Left renal pelvis (tissue), 4 donors: Measurements from ENCODE around the gene NTNG1. TPM values are rescaled to one million over a fixed set of nuclear protein-coding genes. Genes with fewer than 3 reads are reported as not detected.

Experiments used
- DNase-seq, 4 donors: peaks; one replicate each; pipeline ENCODE4 v3.0.0-alpha.2; 2013; ENCODE audit warnings: low read depth in 4 of 4, low spot score in 3 of 4
- polyA plus RNA-seq, 4 donors: library from polyadenylated mRNA; unstranded; fragments of 120-200 nt; gene quantifications; one replicate each; pipeline ENCODE4 v1.2.1, GENCODE V29; 2013; ENCODE audit not compliant: insufficient read length in 4 of 4

The NTNG1 gene
- polyA plus RNA-seq, 4 donors, result 13.1 to 33.6 (median 27.5) TPM

DNA sequence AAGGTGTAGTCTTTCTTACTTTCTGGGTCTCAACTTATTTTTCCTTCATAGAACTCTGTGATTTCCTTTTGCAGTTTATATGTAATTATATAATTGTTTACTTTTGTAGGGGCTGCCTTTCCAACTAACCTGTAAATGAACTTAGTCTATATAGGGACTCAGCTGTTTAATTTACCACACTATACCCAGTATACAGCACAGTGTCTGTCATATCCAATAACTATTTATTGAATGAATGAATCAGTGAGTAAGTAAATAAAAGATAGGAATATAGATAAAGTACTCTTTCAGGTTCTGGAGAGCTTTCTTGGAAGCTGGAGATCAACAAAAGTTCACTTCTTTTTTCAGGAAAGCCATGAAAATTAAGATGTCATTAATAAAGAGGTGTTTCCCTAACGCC, 174.8 kb downstream of the NTNG1 start:
- DNase-seq, result no peak

DNA sequence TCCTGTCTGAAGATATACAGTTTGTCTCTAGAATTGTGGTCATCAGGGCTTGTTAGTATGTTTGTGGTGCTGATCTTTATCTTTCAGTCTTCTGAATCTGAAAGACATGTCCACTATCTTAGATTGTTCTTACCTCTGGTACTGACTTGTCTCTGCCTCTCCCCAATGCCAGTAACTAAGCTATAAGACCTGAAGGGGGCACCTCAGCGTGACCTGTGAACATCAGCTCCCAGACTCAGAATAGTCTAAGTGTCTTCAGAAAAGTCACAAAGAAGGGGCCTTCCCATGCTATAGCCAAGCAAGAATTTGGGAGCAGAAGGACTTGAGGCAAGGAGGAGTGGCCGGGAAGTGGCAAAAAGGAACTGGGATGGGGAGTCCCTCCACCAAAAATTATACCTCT, 178.1 kb downstream of the NTNG1 start:
- no peak for DNase-seq

GRCh38 chr1:107323784-107324183, 182.9 kb downstream of the NTNG1 start:
- DNase-seq, result no peak

GRCh38 chr1:107326824-107327445, 186.1 kb downstream of the NTNG1 start:
- no peak for DNase-seq

- DNase-seq, result no peak
Measured at GRCh38 chr1:107327446-107327845, 186.6 kb downstream of the NTNG1 start.

DNA sequence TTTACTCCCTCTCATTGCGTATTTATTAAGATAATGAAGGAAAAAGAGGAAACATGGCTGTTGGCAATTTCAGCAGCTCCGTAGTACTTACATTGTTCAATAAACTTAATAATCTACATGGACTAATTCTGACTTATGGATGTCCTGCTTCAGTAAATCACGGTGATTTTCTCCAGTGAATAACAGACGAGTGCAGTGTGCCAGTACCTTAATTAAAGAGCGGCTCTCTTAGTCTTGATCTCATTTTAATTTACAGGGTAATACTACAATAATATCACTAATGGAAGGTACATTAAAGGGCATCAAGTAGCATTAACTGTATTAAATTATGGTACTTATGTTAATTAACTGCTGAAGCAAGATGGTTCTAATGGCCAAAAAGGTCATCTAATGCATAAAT, 187.2 kb downstream of the NTNG1 start:
- no peak for DNase-seq

DNA sequence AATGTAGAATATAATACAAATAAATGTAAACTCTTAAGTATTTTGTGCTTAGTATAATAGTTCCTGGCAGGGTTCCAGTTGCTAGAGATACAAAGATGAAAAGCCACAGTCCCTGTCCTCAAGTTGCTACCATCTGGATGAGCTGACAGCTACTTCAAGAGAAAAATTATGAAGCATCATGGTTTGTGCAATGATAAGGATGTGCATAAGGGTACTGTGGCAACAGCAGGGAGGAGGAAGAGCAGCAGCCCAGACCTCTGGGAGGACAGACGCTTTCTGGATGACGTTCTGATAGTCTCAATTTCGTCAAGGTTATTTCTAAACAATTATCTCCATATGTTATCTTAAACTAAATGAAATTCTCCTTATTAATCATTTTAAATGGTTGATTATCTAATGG, 198.9 kb downstream of the NTNG1 start:
- no peak for DNase-seq

GRCh38 chr1:107342316-107342715, 201.5 kb downstream of the NTNG1 start:
- no peak for DNase-seq

DNA sequence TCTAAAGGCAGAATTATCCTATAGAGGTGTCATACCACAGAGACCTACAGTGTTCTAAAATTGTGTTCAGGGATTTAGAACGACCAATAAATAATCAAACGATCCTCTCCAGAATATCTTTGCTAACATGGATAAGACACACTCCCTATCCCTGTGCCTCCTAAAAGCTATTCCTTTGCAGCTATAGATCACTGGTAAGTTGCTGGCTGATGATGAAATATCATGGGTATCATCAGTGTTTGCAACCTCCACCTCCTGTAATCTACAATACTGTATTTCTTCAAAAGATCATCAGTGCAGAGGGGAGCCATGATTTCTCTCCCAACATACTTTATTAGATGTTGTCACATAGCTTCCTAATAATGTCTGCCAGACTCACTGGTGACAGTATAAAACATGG, 201.9 kb downstream of the NTNG1 start:
- no peak for DNase-seq

GRCh38 chr1:107343601-107344000, 202.8 kb downstream of the NTNG1 start:
- DNase-seq, result no peak

GRCh38 chr1:107344268-107344760, 203.5 kb downstream of the NTNG1 start:
- DNase-seq, result no peak

DNA sequence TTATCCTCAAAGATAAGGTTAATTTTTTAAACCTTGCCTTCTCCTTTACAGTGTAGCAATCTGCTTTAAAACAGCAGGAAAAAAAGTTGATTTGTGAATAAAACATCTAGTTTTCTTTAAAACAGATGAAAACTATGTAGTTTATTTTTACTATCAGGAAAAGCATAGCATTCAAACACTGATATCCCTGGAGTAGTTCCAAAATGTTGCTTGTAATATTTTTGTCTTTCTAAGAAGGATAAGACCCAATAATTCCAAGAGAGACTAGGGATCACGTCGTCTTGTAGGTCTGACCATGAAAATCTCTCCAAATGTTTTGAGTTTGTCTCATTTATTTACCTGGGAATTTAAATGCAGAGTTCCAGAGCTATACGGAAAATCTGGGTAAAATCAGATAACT, 204.0 kb downstream of the NTNG1 start:
- DNase-seq, result no peak

- no peak for DNase-seq
Measured at GRCh38 chr1:107352850-107353249, 212.0 kb downstream of the NTNG1 start.

DNA sequence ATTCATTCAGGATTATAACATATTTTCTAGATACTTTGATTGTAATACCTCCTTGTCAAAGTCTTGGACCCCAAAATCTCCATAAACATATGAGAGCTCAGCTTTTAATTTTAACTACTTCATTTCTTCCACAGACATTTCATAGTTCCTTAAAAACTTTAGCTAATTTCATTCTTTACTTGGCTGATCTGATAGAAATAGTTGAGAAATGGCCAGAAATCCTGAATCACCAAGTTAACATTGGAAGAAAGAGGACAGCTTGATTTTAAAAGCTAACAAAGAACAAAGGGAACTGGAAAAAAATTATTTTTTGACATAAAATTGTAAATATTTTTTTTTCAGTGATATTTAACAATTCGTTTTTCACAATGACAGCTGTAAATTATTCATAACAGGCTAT, 216.5 kb downstream of the NTNG1 start:
- no peak for DNase-seq

- DNase-seq, result no peak
Measured at GRCh38 chr1:107358619-107359327, 217.9 kb downstream of the NTNG1 start.

DNA sequence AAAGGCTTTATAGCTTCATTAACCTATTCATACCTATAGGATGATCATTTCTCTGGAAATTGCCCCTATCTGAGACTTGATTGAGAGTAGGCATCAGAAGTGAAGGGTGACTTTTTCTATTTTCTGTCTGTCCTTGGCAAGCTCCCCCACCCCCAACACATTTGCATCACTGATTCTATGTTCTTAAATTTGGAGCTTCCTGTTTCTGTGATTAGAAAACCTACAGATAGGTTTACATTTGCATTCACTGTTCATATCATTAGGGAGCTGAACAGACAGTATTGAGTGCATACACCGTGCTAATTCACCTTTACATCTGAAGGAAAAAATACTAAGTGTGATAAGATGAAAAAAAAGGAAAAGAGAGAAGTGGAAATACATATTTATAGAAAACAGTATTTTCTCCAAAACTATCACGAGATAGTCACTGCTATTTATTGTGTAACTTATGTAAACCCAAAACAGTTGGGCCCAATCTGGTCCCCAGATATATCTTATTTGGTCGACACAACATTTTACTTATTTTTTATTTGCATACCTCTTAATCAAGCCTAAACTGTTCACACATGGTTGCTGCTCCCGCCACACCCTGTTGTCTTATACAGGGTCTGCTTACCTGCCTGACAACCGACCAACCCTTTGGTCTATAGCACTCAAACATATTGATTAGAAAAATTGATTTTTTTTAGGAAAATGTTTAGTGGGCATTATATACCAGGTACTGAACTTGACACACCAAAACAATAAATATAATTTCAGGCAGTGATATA, 218.8 kb downstream of the NTNG1 start:
- no peak for DNase-seq

DNA sequence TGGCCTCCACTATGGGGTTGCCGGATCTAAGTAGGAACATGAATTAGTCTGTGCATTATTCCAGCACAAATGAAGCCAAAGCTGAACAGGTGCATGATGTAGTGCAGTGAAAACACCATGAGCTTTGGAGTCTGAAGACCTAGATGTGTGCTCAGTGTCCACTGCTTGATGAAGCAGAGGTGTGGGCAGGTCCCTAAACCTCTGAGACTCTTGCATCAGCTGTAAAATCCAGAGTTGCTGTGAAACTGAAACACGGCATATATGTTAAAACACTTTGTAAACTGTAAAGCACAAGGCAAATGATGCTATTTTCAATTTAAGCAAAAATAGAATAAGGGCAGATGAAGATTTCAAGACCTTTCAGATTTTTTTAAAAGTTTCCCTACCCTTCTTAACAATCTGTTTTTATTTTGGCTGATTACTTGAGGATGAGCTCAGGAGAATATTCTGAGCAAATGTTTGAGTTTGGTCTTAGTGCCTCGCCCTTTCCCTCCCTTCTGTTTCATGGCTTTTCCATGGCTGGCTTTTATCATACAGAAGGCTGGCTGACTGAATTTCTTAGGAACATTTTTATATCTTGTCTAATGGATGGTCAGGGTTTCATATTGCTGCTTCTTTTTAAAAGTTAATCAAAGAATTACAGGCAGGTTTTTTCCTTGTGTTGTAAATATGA, 221.8 kb downstream of the NTNG1 start:
- no peak for DNase-seq

DNA sequence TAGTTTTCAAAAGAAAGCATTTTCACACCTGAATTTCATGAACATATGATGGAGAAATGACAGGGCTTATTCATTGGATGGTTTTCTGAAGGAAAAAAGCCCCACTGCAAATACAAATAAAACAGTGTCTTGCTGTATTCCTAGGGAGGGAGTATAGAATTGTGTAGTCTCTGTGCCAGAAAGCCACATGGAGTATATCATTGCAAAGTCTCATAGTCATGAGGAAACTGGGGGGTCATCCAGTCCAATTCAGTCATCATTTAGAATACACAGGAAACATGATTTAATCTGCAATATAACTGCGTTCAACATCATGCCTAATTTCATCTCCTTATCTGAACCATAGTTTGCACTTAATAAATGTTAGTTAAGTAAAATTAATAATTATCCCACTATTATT, 222.3 kb downstream of the NTNG1 start:
- no peak for DNase-seq

DNA sequence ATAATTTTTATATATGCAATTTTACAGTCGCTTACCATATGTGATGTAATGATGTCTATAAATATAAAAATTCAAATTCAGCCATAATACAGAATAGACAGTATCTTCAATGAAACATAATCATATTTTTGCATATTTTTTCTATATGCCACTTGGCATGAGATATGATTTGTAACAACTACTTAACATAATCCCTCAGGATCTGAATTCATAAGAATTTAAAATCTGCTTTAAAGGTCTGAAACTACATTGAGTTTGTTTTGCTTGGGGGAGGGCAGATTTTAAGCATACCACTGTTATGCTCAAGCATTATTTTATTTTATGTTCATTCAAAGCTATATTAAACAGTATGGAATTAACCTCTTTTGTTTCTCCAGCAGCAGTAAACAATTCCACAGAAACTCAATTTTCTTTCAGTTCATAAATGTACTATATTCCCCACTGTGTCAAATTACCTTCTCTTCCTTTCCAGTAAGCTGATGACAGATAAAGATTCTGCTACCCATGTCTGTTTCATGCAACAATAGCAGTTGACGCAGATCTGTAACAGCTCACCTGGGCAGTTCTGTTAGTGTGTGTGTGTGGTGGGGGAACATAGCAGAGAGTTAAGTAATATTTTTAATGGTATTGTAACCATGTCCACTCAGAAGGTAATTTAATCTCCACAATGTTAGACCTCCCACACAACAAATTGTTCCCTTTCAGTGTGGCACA, 224.8 kb downstream of the NTNG1 start:
- DNase-seq, result no peak

GRCh38 chr1:107378426-107378825, 237.6 kb downstream of the NTNG1 start:
- no peak for DNase-seq
